ENCODE results near the gene CYTH2. TPM values are rescaled to one million over a fixed set of nuclear protein-coding genes. Genes with fewer than 3 reads are reported as not detected.
"Not testable (repeated sequence)": the region's sequence is repeated elsewhere in the genome, so short reads cannot be mapped to it uniquely, and the experiment has no call there.

Gene CYTH2
- total RNA-seq, 1 donor from 2014 or later = 50.3 TPM

DNA sequence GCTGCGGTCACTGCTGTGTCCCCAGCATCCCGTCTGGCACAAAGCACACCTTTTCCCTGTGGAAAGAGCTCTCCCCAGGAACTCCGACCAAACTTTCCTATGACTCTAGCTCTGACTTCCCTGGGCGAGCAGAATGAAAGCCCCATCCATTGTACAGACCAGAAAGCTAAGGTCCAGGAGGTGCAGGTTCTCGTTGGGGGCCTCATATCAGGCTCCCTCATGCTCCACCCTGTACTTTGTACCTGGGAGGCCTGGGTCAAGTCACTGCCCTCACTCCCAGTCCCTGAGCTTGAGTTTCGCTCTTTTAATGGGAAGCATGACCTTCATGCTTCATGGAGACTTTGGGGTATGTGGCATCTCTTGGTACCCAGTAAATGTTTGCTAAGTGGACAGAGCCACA, 18.4 kb downstream of the CYTH2 start:
- no peaks in the 10 kb centered on the region for H3K36me3 ChIP-seq
- TF ChIP-seq EZH2phosphoT487 (IDR thresholded peaks at IDR 0.05) (no peak), EZH2 (IDR thresholded peaks at IDR 0.05) (no peak)
- TF ChIP-seq, protein P1, sequence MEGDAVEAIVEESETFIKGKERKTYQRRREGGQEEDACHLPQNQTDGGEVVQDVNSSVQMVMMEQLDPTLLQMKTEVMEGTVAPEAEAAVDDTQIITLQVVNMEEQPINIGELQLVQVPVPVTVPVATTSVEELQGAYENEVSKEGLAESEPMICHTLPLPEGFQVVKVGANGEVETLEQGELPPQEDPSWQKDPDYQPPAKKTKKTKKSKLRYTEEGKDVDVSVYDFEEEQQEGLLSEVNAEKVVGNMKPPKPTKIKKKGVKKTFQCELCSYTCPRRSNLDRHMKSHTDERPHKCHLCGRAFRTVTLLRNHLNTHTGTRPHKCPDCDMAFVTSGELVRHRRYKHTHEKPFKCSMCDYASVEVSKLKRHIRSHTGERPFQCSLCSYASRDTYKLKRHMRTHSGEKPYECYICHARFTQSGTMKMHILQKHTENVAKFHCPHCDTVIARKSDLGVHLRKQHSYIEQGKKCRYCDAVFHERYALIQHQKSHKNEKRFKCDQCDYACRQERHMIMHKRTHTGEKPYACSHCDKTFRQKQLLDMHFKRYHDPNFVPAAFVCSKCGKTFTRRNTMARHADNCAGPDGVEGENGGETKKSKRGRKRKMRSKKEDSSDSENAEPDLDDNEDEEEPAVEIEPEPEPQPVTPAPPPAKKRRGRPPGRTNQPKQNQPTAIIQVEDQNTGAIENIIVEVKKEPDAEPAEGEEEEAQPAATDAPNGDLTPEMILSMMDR (IDR thresholded peaks at IDR 0.05) = no peak
- H3K27me3 Mint-ChIP-seq (ENCODE audit: insufficient read depth, low read depth) = peaks cover 19% of the 10 kb centered on the region
- no peak overlapping the region for H2AFZ ChIP-seq (replicated peaks)
- H3K4me1 Mint-ChIP-seq = peaks cover 41% of the 10 kb centered on the region
- H3K9ac ChIP-seq = no peak overlapping the region
- H3K27ac ChIP-seq = no peak overlapping the region
- peaks cover 24% of the 10 kb centered on the region for H4K20me1 ChIP-seq (ENCODE audit: low read depth)
- H3K4me1 ChIP-seq = peaks cover 10% of the 10 kb centered on the region
- H3K9me3 ChIP-seq (ENCODE audit: low read depth) = no peaks in the 10 kb centered on the region
- DNase-seq (ENCODE audit: low spot score) = no peak
- no peak overlapping the region for H3K4me3 Mint-ChIP-seq
- H3K79me2 ChIP-seq (ENCODE audit: low read depth) = no peaks in the 10 kb centered on the region
- no peak overlapping the region for H3K4me2 ChIP-seq
- H3K27me3 ChIP-seq = peaks cover 11% of the 10 kb centered on the region
- H3F3A ChIP-seq (ENCODE audit: low read depth) = peaks cover 44% of the 10 kb centered on the region
- H3K36me3 Mint-ChIP-seq = peaks cover 10% of the 10 kb centered on the region
- H3K27ac Mint-ChIP-seq = peak overlapping the region; percentile 79
- no peaks in the 10 kb centered on the region for H3K9me3 Mint-ChIP-seq
- H3K4me3 ChIP-seq = no peak overlapping the region

DNA sequence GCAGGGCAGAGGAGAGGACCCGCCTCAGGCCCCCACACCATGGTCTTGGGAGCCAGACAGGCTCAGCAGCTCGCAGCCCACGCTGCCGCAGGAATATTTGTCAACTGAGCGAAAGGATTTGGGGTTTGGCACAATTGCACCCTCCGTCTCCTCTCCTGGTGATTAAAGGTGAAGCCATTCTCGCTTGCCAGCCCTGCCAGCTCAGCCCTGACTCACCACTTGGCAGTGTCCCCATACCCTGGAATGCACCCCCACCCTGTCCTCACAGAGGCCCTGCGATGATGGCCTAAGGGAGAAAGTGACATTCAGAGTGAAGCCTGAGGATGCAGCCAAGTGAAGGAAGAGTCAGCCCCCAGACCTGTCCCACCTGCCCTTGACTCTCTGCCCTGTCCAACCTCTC, 18.8 kb downstream of the CYTH2 start:
- no peak overlapping the region for H3K9ac ChIP-seq
- H3K9me3 Mint-ChIP-seq = no peaks in the 10 kb centered on the region
- no peak overlapping the region for H3K4me3 ChIP-seq
- H2AFZ ChIP-seq (replicated peaks) = no peak overlapping the region
- no peaks in the 10 kb centered on the region for H3K36me3 ChIP-seq
- no peaks in the 10 kb centered on the region for H3K9me3 ChIP-seq (ENCODE audit: low read depth)
- H4K20me1 ChIP-seq (ENCODE audit: low read depth) = peaks cover 24% of the 10 kb centered on the region
- TF ChIP-seq, protein P1 (IDR thresholded peaks at IDR 0.05) = no peak
- TF ChIP-seq EZH2 (IDR thresholded peaks at IDR 0.05) = no peak
- TF ChIP-seq EZH2phosphoT487 (IDR thresholded peaks at IDR 0.05) = no peak
- H3K4me1 ChIP-seq = peaks cover 10% of the 10 kb centered on the region
- no peak for DNase-seq (ENCODE audit: low spot score)
- H3K79me2 ChIP-seq (ENCODE audit: low read depth) = no peaks in the 10 kb centered on the region
- peaks cover 45% of the 10 kb centered on the region for H3F3A ChIP-seq (ENCODE audit: low read depth)
- no peak overlapping the region for H3K4me2 ChIP-seq
- no peak overlapping the region for H3K4me3 Mint-ChIP-seq
- H3K36me3 Mint-ChIP-seq = peaks cover 10% of the 10 kb centered on the region
- peaks cover 43% of the 10 kb centered on the region for H3K4me1 Mint-ChIP-seq
- H3K27me3 Mint-ChIP-seq (ENCODE audit: insufficient read depth, low read depth) = peaks cover 21% of the 10 kb centered on the region
- H3K27ac ChIP-seq = no peak overlapping the region
- peaks cover 11% of the 10 kb centered on the region for H3K27me3 ChIP-seq
- H3K27ac Mint-ChIP-seq = no peak overlapping the region

DNA sequence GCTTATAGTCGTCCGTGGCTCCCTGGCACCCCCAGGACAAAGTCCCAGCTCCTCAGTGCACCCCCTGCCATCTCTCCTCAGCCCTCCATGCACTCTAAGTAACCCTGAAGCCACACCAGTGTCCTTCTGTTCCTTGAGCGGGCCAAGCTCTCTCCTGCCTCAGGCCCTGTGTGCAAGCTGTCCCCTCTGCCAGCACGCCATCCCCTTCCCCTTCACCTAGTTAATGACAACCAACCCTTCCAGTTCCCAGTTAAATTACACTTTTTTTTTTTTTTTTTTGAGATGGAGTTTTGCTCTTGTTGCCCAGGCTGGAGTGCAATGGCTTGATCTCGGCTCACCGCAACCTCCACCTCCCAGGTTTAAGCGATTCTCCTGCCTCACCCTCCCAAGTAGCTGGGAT, 19.3 kb downstream of the CYTH2 start:
- Histone ChIP-seq H3K27me3 (peaks cover 12% of the 10 kb centered on the region), H3F3A (ENCODE audit: low read depth) (peaks cover 45% of the 10 kb centered on the region), H4K20me1 (ENCODE audit: low read depth) (peaks cover 24% of the 10 kb centered on the region)
- Mint-ChIP-seq H3K4me1 (peaks cover 42% of the 10 kb centered on the region), H3K27me3 (ENCODE audit: insufficient read depth, low read depth) (peaks cover 21% of the 10 kb centered on the region)
- H3K79me2 ChIP-seq (ENCODE audit: low read depth); H3K9me3 ChIP-seq (ENCODE audit: low read depth); H3K4me2 ChIP-seq; H3K4me3 Mint-ChIP-seq; H2AFZ ChIP-seq (replicated peaks); H3K36me3 ChIP-seq; DNase-seq (ENCODE audit: low spot score); H3K27ac ChIP-seq; H3K9me3 Mint-ChIP-seq; H3K4me1 ChIP-seq; H3K36me3 Mint-ChIP-seq; H3K9ac ChIP-seq; H3K27ac Mint-ChIP-seq; H3K4me3 ChIP-seq: not testable (repeated sequence)

DNA sequence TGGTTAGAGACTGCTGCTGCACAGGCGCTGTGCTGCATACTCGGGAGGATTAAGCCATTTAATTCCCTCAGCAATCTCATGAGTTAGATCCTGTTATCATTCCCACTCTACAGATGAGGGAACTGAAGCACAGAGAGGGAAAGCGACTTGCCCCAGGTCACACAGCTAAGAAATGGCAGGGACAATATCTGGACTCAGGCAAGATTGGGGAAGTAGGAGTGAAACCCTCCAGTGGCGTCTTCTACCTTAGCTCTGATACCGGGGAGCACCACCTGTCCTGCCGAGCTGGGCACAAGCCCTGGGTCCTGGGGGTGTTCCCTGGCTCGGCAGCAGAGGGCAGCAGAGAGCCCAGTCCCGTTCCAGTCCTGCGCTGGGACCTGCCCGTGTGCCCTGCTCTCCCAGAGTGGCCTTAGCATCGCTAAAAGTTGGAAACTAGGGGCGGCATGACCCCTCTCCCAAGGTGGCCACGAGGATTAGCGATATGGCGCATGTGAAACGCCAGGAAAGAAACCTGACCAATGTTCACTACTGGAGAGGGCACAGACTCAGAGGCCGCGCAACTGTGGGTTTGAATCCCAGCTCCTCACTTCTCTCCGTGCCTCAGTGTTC, 20.5 kb downstream of the CYTH2 start:
- peaks cover 3% of the 10 kb centered on the region for H3K36me3 Mint-ChIP-seq
- Histone ChIP-seq H4K20me1 (ENCODE audit: low read depth) (peaks cover 17% of the 10 kb centered on the region), H3K9ac (no peak overlapping the region), H3K4me2 (peak overlapping the region; percentile 64), H3K36me3 (no peaks in the 10 kb centered on the region), H3K27me3 (peaks cover 23% of the 10 kb centered on the region), H2AFZ (replicated peaks) (no peak overlapping the region), H3K79me2 (ENCODE audit: low read depth) (no peaks in the 10 kb centered on the region), H3K27ac (no peak overlapping the region), H3F3A (ENCODE audit: low read depth) (peaks cover 38% of the 10 kb centered on the region), H3K9me3 (ENCODE audit: low read depth) (no peaks in the 10 kb centered on the region), H3K4me3 (no peak overlapping the region), H3K4me1 (peaks cover 14% of the 10 kb centered on the region)
- peak overlapping the region; percentile 66 for H3K4me3 Mint-ChIP-seq
- no peaks in the 10 kb centered on the region for H3K9me3 Mint-ChIP-seq
- peaks cover 17% of the 10 kb centered on the region for H3K27me3 Mint-ChIP-seq (ENCODE audit: insufficient read depth, low read depth)
- H3K27ac Mint-ChIP-seq = no peak overlapping the region
- peak; percentile 85 for DNase-seq (ENCODE audit: low spot score)
- peaks cover 39% of the 10 kb centered on the region for H3K4me1 Mint-ChIP-seq
- TF ChIP-seq EZH2phosphoT487 (IDR thresholded peaks at IDR 0.05) (no peak), EZH2 (IDR thresholded peaks at IDR 0.05) (no peak)
- TF ChIP-seq, protein P1 (IDR thresholded peaks at IDR 0.05) = peak; percentile 93
